Mesodermal cell (in vitro differentiated cells): ENCODE data around the gene MZF1.

ENCODE experiments used
- H3K27ac ChIP-seq: 2 replicates; pipeline ENCODE4 v1.7.0; 2013; ENCODE audit warnings: mild to moderate bottlenecking, low read depth, low read length, moderate library complexity; ENCODE audit not compliant: severe bottlenecking
- H3K36me3 ChIP-seq: 2 replicates; pipeline ENCODE4 v1.7.1; 2013; ENCODE audit warnings: mild to moderate bottlenecking, low read length, moderate library complexity; ENCODE audit not compliant: control insufficient read depth, insufficient read depth
- H3K4me1 ChIP-seq: one replicate; pipeline ENCODE4 v1.7.1; 2013; ENCODE audit warnings: mild to moderate bottlenecking, low read length; ENCODE audit not compliant: insufficient read depth, control insufficient read depth, poor library complexity, severe bottlenecking
- H3K4me3 ChIP-seq: 2 replicates; pipeline ENCODE4 v1.7.0; 2013; ENCODE audit warnings: low read length, control low read depth, mild to moderate bottlenecking; ENCODE audit not compliant: insufficient read depth, poor library complexity, severe bottlenecking; ENCODE audit errors: extremely low read depth
- H3K9me3 ChIP-seq: 2 replicates; pipeline ENCODE4 v1.7.1; 2013; ENCODE audit warnings: mild to moderate bottlenecking, low read length, moderate library complexity; ENCODE audit not compliant: control insufficient read depth
- WGBS, 2 experiments: methylation state at CpG; one replicate each; pipeline ENCODE4 v1.1.5; 2013; ENCODE audit warnings: missing lambda C conversion rate in 2 of 2; ENCODE audit not compliant: insufficient coverage in 2 of 2; 5-methylcytosine and 5-hydroxymethylcytosine counted together

The MZF1 gene

GRCh38 chr19:58513694-58514563 is 59.2 kb downstream of the MZF1 start:
- no peaks in the 10 kb centered on the region for H3K9me3 ChIP-seq
- 23 to 40% methylated on average over 41 to 51 of the region's 66 CpGs for WGBS, 2 experiments
- peak overlapping the region; percentile 23 for H3K4me3 ChIP-seq
- peak overlapping the region; percentile 36 for H3K27ac ChIP-seq
- H3K4me1 ChIP-seq = peaks cover 12% of the 10 kb centered on the region
- H3K36me3 ChIP-seq = peaks cover 43% of the 10 kb centered on the region

- H3K27ac ChIP-seq = peak overlapping the region; percentile 36
Observed at GRCh38 chr19:58513213-58513693, 59.9 kb downstream of the MZF1 start.

More at GRCh38 chr19:58513213-58513693, 59.9 kb downstream of the MZF1 start:
- WGBS, 2 experiments = 93 to 99% methylated on average over 7 to 10 of the region's 10 CpGs
- Histone ChIP-seq H3K4me1 (peaks cover 12% of the 10 kb centered on the region), H3K9me3 (peaks cover 3% of the 10 kb centered on the region), H3K36me3 (peaks cover 43% of the 10 kb centered on the region), H3K4me3 (no peak overlapping the region)
